Stomach (tissue), 9 donors: Measurements from ENCODE around the gene F8A1. TPM values are rescaled to one million over a fixed set of nuclear protein-coding genes. Genes with fewer than 3 reads are reported as not detected.
"Not testable (repeated sequence)": the region's sequence is repeated elsewhere in the genome, so short reads cannot be mapped to it uniquely, and the experiment has no call there.

ENCODE experiments used
- DNase-seq, 2 donors: peaks; one replicate each; pipeline versions ENCODE4 v3.0.0 to v3.0.0-alpha.2; 2013 to 2019
- H3K27ac ChIP-seq, 5 donors: fragments of 200-600 bp in 4 of 5; sonication (generic) in 4 of 5; one replicate each; pipeline ENCODE4 v1.5.1; 2013 to 2019; ENCODE audit warnings: mild to moderate bottlenecking in 1 of 5, moderate library complexity in 1 of 5
- H3K27me3 ChIP-seq, 3 donors: fragments of 200-600 bp; sonication (generic); one replicate each; pipeline ENCODE4 v1.5.1; 2017 to 2019; ENCODE audit warnings: mixed run types in 1 of 3
- H3K36me3 ChIP-seq, 4 donors: fragments of 200-600 bp; sonication (generic); 1 replicate in 3 of 4; 2 replicates in 1 of 4; pipeline ENCODE4 v1.5.1; 2016 to 2019
- H3K4me1 ChIP-seq, 4 donors: fragments of 200-600 bp; sonication (generic); one replicate each; pipeline ENCODE4 v1.5.1; 2016 to 2019
- H3K4me3 ChIP-seq, 4 donors: fragments of 200-600 bp; sonication (generic) in 3 of 4; one replicate each; pipeline ENCODE4 v1.5.1; 2016 to 2019; ENCODE audit warnings: mild to moderate bottlenecking in 1 of 4
- H3K9me3 ChIP-seq, 4 donors: fragments of 200-600 bp; sonication (generic); one replicate each; pipeline ENCODE4 v1.5.1; 2016 to 2019
- EP300 ChIP-seq: sonication (generic); formaldehyde crosslinking; IDR thresholded peaks from one replicate; pipeline ENCODE4 v1.6.1; 2017; ENCODE audit warnings: antibody characterized with exemption
- POLR2A ChIP-seq, 4 donors: fragments of 450-650 bp; IDR thresholded peaks; one replicate each; pipeline ENCODE4 v1.6.1; 2016; ENCODE audit warnings: antibody characterized with exemption in 4 of 4, control low read depth in 2 of 4, mild to moderate bottlenecking in 1 of 4, moderate library complexity in 1 of 4
- POLR2AphosphoS5 ChIP-seq, 3 donors: sonication (generic); formaldehyde crosslinking; IDR thresholded peaks; one replicate each; pipeline ENCODE4 v1.6.1; 2016; ENCODE audit warnings: antibody characterized with exemption in 3 of 3
- WGBS, 5 donors: extraction: QIAGEN DNeasy Blood & Tissue Kit in 3 of 5; methylation state at CpG; one replicate each; pipeline versions ENCODE4 v1.1.5 to v1.1.7; 2013 to 2018; 5-methylcytosine and 5-hydroxymethylcytosine counted together
- intact Hi-C: fragments of 100-400 bp; cut with DNase I; formaldehyde crosslinking; loops from one replicate; pipeline ENCODE4 v1.15.1; 2023; ENCODE audit warnings: low total_unique reads
- polyA plus RNA-seq, 3 donors: library from polyadenylated mRNA; stranded (reverse); fragments of 200-250 nt; gene quantifications; one replicate each; pipeline ENCODE4 v1.2.3, GENCODE V29; 2013
- total RNA-seq, 5 donors: library from RNA; depleted of rRNA; stranded (reverse); fragments of >200 nt; gene quantifications; one replicate each; pipeline versions ENCODE4 v1.1.0 to v1.2.3, GENCODE V29; 2014 to 2016
- TF ChIP-seq, protein P1 (sequence below), 7 experiments: fragments of 450-650 bp in 4 of 7; fragments of 200-600 bp in 3 of 7; sonication (generic) in 3 of 7; IDR thresholded peaks; one replicate each; pipeline ENCODE4 v1.5.1; 2016 to 2019; ENCODE audit warnings: antibody characterized with exemption in 7 of 7, control low read depth in 2 of 7, mild to moderate bottlenecking in 1 of 7
- donor health status: healthy with polysubstance abuse.
- donor health status: Bipolar disorder and iron deficiency.
- donor health status: healthy.

The F8A1 gene
- total and polyA plus RNA-seq, 8 donors = 1.2 to 21.5 (median 5.9) TPM

DNA sequence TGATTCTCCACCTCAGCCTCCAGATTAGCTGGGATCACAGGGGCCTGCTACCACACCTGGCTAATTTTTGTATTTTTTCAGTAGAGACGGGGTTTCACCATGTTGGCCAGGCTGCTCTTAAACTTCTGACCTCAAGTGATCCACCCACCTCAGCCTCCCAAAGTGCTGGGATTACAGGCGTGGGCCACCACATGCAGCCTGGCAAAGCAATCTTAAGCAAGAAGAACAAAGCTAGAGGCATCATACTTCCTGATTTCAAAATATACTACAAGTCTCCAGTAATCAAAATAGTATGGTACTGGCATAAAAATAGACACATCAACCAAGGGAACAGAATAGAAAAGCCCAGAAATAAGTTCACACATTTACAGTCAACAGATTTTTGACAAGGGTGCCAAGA, 12.8 kb upstream of the F8A1 start:
- TF ChIP-seq POLR2AphosphoS5 (IDR thresholded peaks at IDR 0.05) = no peak
- TF ChIP-seq EP300 = no peak
- TF ChIP-seq, protein P1, sequence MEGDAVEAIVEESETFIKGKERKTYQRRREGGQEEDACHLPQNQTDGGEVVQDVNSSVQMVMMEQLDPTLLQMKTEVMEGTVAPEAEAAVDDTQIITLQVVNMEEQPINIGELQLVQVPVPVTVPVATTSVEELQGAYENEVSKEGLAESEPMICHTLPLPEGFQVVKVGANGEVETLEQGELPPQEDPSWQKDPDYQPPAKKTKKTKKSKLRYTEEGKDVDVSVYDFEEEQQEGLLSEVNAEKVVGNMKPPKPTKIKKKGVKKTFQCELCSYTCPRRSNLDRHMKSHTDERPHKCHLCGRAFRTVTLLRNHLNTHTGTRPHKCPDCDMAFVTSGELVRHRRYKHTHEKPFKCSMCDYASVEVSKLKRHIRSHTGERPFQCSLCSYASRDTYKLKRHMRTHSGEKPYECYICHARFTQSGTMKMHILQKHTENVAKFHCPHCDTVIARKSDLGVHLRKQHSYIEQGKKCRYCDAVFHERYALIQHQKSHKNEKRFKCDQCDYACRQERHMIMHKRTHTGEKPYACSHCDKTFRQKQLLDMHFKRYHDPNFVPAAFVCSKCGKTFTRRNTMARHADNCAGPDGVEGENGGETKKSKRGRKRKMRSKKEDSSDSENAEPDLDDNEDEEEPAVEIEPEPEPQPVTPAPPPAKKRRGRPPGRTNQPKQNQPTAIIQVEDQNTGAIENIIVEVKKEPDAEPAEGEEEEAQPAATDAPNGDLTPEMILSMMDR (IDR thresholded peaks at IDR 0.05) = no peak
- TF ChIP-seq POLR2A (IDR thresholded peaks at IDR 0.05) = no peak
- intact Hi-C loops = no loop called here
- no peak for DNase-seq
- Histone ChIP-seq H3K4me1 (no peaks in the 10 kb centered on the region), H3K27me3 (no peaks in the 10 kb centered on the region), H3K27ac (no peak overlapping the region), H3K9me3 (peaks cover 0 to 14% (median 5%) of the 10 kb centered on the region in 4 donors), H3K36me3 (no peaks in the 10 kb centered on the region), H3K4me3 (no peak overlapping the region)
- 63 to 89% (median 82%) methylated on average over 2 of the region's 2 CpGs for WGBS, 5 donors

DNA sequence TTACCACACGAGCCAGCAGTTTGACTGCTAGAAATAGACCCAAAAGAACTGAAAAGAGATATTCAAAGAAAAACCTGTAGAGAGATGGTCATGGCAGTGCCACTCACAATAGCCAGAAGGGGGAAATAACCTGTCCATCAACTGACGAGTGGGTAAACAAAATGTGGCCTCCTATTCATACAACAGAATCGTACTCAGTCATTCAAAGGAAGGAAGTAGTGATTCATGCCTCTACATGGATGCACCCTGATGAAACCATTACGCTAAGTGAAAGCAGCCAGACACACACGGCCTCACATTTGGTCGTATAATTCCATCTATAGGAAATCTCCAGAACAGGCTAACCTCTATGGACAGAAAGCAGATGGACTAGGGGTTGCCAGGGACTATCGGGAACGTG, 2.1 kb upstream of the F8A1 start:
- H3K4me3 ChIP-seq, H3K27me3 ChIP-seq, H3K9me3 ChIP-seq, H3K27ac ChIP-seq, H3K4me1 ChIP-seq, intact Hi-C loops, DNase-seq, H3K36me3 ChIP-seq: not testable (repeated sequence)
- no CpG with 5 or more reads among the region's 8 CpGs for WGBS, 5 donors

DNA sequence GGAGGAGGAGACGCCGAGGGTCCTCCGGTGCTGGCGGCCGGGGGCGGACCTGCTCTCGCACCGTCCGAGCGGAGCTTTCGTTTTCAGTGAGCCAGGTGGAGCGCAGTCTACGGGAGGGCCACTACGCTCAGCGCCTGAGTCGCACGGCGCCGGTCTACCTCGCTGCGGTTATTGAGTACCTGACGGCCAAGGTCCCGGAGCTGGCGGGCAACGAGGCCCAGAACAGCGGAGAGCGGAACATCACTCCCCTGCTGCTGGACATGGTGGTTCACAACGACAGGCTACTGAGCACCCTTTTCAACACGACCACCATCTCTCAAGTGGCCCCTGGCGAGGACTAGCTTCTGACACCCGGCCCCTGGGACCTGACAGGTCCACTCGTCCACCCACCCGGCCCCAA, 1.1 kb upstream of the F8A1 start:
- H3K9me3 ChIP-seq, DNase-seq, H3K27me3 ChIP-seq, H3K27ac ChIP-seq, H3K36me3 ChIP-seq, H3K4me1 ChIP-seq, H3K4me3 ChIP-seq, intact Hi-C loops: not testable (repeated sequence)
- WGBS, 5 donors = 98 to 100% (median 100%) methylated on average over 3 to 6 of the region's 33 CpGs; no CpG with 5 or more reads in 2 of the 5 donors

DNA sequence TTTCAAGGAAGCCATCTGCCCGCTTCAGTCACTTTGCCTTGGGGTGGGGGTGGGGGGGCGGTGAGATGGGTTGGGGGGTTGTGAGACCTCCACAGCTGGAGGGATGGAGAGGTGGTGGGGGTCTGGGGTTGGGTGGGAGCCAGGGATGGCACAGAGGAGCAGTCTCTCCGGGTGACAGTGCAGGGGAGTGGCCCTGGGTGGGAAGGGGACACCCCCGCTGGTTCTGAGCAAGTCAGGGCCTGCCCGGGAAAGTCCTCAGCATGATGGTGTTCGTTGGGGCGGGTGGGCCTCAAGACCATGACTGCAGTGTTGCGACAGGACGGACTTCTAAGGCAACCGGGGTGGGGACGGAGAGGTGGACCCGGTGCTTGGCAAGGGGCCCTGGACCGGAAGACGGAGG, 606 bp upstream of the F8A1 start:
- WGBS, 5 donors = 68 to 82% (median 76%) methylated on average over 2 to 4 of the region's 14 CpGs; no CpG with 5 or more reads in 1 of the 5 donors
- DNase-seq, H3K36me3 ChIP-seq, H3K27me3 ChIP-seq, H3K9me3 ChIP-seq, H3K4me1 ChIP-seq, H3K4me3 ChIP-seq, intact Hi-C loops, H3K27ac ChIP-seq: not testable (repeated sequence)

DNA sequence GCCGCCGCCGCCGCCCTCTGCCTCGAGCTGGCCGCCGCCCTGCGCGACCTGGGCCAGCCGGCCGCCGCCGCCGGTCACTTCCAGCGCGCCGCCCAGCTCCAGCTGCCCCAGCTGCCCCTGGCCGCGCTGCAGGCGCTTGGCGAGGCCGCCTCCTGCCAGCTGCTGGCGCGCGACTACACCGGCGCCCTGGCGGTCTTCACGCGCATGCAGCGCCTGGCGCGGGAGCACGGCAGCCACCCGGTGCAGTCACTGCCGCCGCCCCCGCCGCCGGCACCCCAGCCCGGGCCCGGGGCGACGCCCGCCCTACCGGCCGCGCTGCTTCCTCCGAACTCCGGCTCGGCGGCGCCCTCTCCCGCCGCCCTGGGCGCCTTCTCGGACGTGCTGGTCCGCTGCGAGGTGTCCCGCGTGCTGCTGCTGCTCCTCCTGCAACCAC, 650 bp downstream of the F8A1 start:
- H3K9me3 ChIP-seq, H3K27me3 ChIP-seq, DNase-seq, H3K27ac ChIP-seq, H3K36me3 ChIP-seq, H3K4me1 ChIP-seq, H3K4me3 ChIP-seq, intact Hi-C loops: not testable (repeated sequence)
- no CpG with 5 or more reads among the region's 62 CpGs for WGBS, 5 donors

DNA sequence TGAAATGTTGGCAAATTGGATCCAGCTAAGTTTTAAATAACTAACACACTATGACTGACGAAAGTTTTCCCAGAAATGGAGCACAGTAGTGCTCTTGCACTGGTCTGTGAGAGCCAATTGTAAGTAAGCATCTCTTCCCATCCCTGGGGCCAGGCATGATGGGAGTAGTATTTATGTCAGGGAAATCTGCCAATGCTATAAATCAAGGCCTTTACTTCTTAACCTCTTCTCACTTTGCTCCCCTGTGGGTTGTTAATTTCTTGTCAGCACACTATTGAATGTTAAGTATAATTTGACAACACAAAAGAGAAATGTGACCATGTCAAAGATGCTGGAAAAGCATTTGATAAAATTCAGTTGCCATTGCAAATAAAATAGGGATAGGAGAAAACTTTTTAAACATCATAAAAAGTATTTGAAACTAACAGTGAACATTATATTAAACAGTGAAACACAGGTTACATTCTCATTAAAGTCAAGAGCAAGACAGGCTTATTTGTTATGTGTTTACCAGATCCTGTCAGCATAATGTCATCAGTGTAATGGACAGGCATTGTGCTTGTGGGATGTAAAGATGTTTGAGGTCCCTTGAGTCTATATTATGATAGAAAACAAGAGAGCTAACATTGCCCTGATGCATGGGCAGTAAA, 5.0 kb downstream of the F8A1 start:
- 41 to 72% (median 56%) methylated on average over 1 of the region's 1 CpG for whole genome bisulfite sequencing, 5 donors
- Histone ChIP-seq H3K27ac (no peak overlapping the region), H3K4me3 (no peak overlapping the region), H3K9me3 (no peaks in the 10 kb centered on the region), H3K27me3 (no peaks in the 10 kb centered on the region), H3K36me3 (no peaks in the 10 kb centered on the region), H3K4me1 (peaks cover 0 to 5% (median 0%) of the 10 kb centered on the region in 4 donors)
- peak in 1 of 2 donors; percentile 2 for DNase-seq
- no peak for TF ChIP-seq EP300
- TF ChIP-seq POLR2A (IDR thresholded peaks at IDR 0.05) = no peak
- no peak for TF ChIP-seq POLR2AphosphoS5 (IDR thresholded peaks at IDR 0.05)
- TF ChIP-seq, protein P1 (IDR thresholded peaks at IDR 0.05) = no peak
- intact Hi-C loops = no loop called here
